HUES64 (cell line): ENCODE data around the gene KIN.
A peak's percentile ranks its signal among the peaks of the same experiment; 100 is the strongest.
"Not testable (repeated sequence)": the region's sequence is repeated elsewhere in the genome, so short reads cannot be mapped to it uniquely, and the experiment has no call there.

Source experiments
- H3K27ac ChIP-seq: 2 replicates; pipeline ENCODE4 v1.7.0; 2013; ENCODE audit warnings: low read depth, low read length, inconsistent platforms
- H3K27me3 ChIP-seq: 2 replicates; pipeline ENCODE4 v1.6.1; 2013; ENCODE audit warnings: mild to moderate bottlenecking, low read length; ENCODE audit not compliant: insufficient read depth
- H3K36me3 ChIP-seq: 2 replicates; pipeline ENCODE4 v1.6.1; 2013; ENCODE audit warnings: mild to moderate bottlenecking, low read length; ENCODE audit not compliant: insufficient read depth
- H3K4me1 ChIP-seq: 2 replicates; pipeline ENCODE4 v1.6.1; 2013; ENCODE audit warnings: mild to moderate bottlenecking, low read length, moderate library complexity; ENCODE audit not compliant: insufficient read depth
- H3K4me3 ChIP-seq: 2 replicates; pipeline ENCODE4 v1.5.1; 2013; ENCODE audit warnings: mild to moderate bottlenecking, low read length, moderate library complexity
- H3K9ac ChIP-seq: 2 replicates; pipeline ENCODE4 v1.6.1; 2013; ENCODE audit warnings: mild to moderate bottlenecking, low read depth, low read length
- H3K9me3 ChIP-seq: 2 replicates; pipeline ENCODE4 v1.6.1; 2013; ENCODE audit warnings: low read depth, low read length; ENCODE audit not compliant: insufficient read depth
- WGBS: fragments of 150-250, 120-280 bp; methylation state at CpG from one replicate; pipeline ENCODE4 v1.1.7; 2013; ENCODE audit warnings: missing lambda C conversion rate; 5-methylcytosine and 5-hydroxymethylcytosine counted together

Gene KIN

DNA sequence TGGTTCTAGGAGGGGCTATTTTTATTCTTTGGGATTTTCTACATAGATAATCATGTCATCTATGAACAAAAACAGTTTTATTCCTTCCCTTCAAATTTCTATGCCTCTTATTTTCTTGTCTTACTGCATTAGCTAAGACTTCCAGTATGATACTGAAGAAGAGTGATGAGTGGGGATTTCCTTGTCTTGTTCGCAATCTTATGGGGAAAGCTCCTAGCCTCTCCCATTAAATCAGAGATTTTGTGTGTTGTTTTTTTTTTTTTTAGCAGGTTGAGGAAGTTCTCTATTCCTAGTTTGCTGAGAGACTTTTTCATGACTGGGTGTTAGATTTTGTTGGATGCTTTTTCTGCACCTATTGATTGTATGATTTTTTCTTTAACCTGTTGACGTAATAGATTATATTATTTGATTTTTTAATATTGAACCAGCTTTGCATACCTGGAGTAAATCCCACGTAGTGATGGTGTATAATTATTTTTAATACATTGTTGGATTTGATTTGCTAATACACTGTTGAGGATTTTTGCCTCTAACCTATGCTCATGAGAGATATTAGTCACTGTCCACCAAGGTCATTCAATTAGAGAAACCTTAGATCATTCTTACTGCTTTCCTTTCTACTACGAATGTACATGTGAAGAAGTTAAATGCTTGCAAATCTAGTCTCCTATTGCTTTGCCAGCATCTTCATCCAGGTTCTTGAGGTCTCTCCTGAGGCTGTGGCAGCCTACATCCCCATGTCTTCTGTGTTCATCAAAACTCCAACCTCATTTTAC lies 6.6 kb upstream of the KIN start:
- 99% methylated on average over 4 of the region's 4 CpGs for WGBS
- Histone ChIP-seq H3K4me3 (no peak overlapping the region), H3K27ac (no peak overlapping the region), H3K36me3 (peaks cover 39% of the 10 kb centered on the region), H3K27me3 (no peaks in the 10 kb centered on the region), H3K9me3 (no peaks in the 10 kb centered on the region), H3K4me1 (peaks cover 3% of the 10 kb centered on the region; the same call in 1 of the 2 replicates), H3K9ac (no peak overlapping the region)

DNA sequence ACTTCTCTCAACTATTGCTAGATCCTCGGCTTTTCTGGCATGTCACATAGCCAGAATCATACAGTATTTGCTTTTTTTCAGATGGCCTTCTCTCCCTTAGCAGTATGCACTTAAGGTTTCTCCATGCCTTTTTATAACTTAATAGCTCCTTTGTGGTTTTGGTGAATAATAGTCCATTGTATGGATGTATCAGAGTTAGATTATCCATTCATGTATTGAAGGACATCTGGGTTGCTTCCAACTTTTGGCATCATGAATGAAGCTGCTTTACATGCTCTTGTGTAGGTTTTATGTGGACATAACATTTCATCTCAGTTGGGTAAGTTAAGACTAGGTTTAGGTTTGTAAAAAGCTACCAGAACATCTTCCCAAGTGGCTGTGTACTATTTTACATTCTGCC lies 4.7 kb upstream of the KIN start:
- H3K27ac ChIP-seq, result no peak overlapping the region

DNA sequence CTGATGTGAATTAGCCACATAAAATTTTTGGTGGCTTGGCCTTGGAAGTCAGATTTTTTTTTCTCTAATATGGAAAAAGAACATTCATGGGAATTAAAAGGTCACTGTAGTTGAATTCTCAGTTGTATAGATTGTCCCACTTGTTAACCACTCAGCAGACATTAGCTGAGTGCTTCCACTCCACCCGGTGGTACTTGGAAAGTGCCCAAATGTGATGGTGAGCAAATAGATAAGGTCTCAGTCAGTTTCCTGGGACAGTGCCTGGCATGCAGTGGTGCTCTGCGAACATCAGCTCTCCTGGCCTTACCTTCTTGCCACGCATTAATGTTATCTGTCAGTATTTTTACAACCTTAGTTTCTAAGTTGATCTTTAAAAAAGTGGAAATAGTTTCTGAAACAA lies 1.6 kb upstream of the KIN start:
- H3K4me1 ChIP-seq, result peaks cover 10% of the 10 kb centered on the region
- H3K27me3 ChIP-seq, result no peaks in the 10 kb centered on the region
- peak overlapping the region; percentile 96 for H3K4me3 ChIP-seq
- no peaks in the 10 kb centered on the region for H3K9me3 ChIP-seq
- peaks cover 10% of the 10 kb centered on the region for H3K36me3 ChIP-seq
- peak overlapping the region; percentile 89; the same call in 1 of the 2 replicates for H3K9ac ChIP-seq
- WGBS, result 74% methylated on average over 3 of the region's 3 CpGs
- H3K27ac ChIP-seq, result no peak overlapping the region

More for the DNA sequence above, 4.7 kb upstream of the KIN start:
- peaks cover 22% of the 10 kb centered on the region for H3K36me3 ChIP-seq
- H3K9ac ChIP-seq, result no peak overlapping the region
- WGBS, result 97% methylated on average over 1 of the region's 1 CpG
- H3K9me3 ChIP-seq, result no peaks in the 10 kb centered on the region
- H3K4me1 ChIP-seq, result peaks cover 3% of the 10 kb centered on the region; the same call in 1 of the 2 replicates
- H3K27me3 ChIP-seq, result no peaks in the 10 kb centered on the region
- no peak overlapping the region for H3K4me3 ChIP-seq

DNA sequence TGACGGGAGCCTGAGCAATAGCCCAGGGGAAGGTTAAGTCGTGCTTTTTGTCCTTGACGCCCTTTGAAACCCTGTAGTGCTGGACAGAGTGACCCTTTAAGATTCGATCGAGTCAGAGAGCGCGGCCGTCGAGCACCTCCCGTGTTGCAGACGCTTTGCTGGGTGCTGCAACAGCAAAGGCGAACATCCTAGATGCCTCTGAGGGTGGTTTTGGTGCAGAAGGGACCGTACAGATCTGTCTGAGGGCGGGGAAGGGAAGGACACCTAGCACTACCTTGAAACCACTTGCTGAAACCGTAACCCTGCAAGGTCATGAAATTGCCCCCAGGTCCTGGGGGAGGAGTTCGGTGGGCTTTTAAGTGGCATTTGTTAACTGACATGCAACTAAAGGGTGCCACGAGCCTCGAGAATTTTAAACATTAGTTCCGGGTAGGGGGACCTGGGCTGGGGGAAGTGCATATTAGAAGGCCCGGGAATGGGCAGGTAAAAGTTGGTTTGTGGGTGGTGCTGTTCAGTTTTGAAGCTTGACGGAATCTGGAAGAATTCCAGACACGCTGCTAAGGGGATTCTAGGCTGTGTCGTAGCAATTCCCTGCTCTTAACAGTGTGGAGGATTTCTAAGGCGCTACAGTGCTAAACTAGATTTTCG lies 970 bp upstream of the KIN start:
- H3K9ac ChIP-seq, result peak overlapping the region; percentile 89
- H3K4me1 ChIP-seq, result peaks cover 10% of the 10 kb centered on the region
- peak overlapping the region; percentile 96 for H3K4me3 ChIP-seq
- H3K9me3 ChIP-seq, result no peaks in the 10 kb centered on the region
- peak overlapping the region; percentile 53; the same call in 1 of the 2 replicates for H3K27ac ChIP-seq
- no peaks in the 10 kb centered on the region for H3K27me3 ChIP-seq
- 2% methylated on average over 24 of the region's 25 CpGs for WGBS
- H3K36me3 ChIP-seq, result peaks cover 10% of the 10 kb centered on the region

DNA sequence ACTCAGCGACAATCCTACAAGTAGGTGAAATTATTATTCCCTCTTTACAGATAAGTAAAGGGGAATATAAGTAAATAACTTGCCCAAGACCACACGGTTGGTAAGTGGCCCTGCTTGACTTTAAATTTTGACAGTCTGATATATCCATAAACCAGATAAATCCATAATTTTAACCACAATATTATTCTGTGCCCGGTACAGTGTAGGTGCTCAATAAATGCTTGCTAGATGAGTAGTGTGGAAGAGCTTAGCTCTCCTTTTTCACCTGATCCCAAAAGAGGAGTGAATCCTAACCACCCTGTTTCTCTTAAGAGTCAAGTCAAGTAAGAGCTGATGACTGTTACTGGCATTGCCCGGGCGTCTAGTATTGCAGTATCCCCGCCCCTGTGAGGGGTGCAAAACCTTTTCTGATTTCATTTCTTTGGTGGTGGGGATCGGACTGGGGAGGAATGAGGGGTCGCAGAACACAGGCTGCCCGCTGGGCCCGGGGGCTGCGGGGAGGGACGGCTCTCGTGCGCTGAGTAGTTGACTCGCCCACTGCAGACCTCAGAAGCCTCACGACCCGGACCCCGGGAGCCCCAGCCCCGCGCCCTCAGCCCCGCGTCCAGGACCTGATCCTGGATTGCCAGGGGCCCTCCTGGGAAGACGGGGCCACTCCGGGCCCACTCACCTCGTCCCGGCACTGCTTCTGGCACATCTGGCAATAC lies 490 bp downstream of the KIN start:
- H3K9ac ChIP-seq, result peak overlapping the region; percentile 92
- no peaks in the 10 kb centered on the region for H3K27me3 ChIP-seq
- no peaks in the 10 kb centered on the region for H3K9me3 ChIP-seq
- H3K4me3 ChIP-seq, result peak overlapping the region; percentile 96
- peaks cover 10% of the 10 kb centered on the region for H3K4me1 ChIP-seq
- WGBS, result 2% methylated on average over 24 of the region's 26 CpGs
- peaks cover 12% of the 10 kb centered on the region for H3K36me3 ChIP-seq
- H3K27ac ChIP-seq, result peak overlapping the region; percentile 64

DNA sequence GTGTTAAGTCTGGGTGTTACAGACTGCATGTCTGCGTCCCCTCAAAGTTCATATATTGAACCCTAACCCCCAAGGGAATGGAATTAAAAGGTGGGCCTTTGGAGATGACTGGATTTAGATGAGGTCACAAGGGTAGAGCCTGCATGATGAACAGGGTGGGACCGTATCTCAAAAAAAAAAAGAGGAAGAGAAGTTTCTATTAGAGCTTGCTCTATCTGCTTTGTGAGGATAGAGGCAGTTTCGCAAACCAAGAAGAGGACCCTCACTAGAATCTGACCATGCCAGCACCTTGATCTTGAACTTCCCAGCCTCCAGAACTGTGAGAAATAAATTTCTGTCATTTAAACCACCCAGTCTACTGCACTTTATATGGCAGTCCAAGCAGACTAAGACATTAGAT lies 1.4 kb downstream of the KIN start:
- Histone ChIP-seq H3K9me3 (no peaks in the 10 kb centered on the region), H3K4me1 (peaks cover 10% of the 10 kb centered on the region), H3K9ac (peak overlapping the region; percentile 92; the same call in 1 of the 2 replicates), H3K27me3 (no peaks in the 10 kb centered on the region), H3K27ac (no peak overlapping the region), H3K4me3 (peak overlapping the region; percentile 96), H3K36me3 (peaks cover 10% of the 10 kb centered on the region; the same call in 1 of the 2 replicates)
- 97% methylated on average over 3 of the region's 3 CpGs for WGBS

DNA sequence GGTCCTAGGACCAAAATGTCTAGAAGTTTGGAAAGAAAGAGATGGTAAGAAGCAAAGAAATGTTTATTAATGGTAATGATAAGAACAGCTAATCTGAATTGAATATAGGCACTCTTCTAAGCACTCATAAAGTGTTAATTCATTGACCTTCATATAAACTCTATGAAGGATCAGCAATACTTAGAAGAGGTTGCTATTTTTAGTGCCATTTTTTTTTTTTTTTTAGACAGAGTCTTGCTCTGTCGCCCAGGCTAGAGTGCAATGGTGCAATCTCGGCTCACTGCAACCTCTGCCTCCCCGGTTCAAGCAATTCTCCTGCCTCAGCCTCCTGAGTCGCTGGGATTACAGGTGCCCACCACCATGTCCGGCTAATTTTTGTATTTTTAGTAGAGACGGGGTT lies 5.6 kb downstream of the KIN start:
- H3K36me3 ChIP-seq, result peaks cover 51% of the 10 kb centered on the region
- H3K9me3 ChIP-seq, H3K4me1 ChIP-seq, H3K9ac ChIP-seq, H3K4me3 ChIP-seq, H3K27ac ChIP-seq, H3K27me3 ChIP-seq: not testable (repeated sequence)
- 98% methylated on average over 6 of the region's 6 CpGs for WGBS

DNA sequence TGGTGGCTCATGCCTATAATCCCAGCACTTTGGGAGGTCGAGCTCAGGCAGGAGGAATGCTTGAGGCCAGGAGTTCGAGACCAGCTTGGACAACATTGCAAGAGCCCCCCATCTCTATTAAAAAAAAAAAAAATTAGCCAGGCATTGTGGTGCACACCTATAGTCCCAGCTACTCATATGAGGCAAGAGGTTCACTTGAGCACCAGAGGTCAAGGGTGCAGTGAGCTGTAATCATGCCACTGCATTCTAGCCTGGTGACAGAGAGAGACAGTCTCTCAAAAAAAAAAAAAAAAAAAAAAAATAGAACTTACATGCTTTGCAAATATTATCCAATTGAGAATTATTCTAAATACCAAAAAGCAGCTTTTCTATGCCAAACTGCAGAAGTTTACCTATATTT lies 11.0 kb downstream of the KIN start:
- H3K9ac ChIP-seq, result no peak overlapping the region
- H3K4me1 ChIP-seq, result no peaks in the 10 kb centered on the region
- H3K27me3 ChIP-seq, result no peaks in the 10 kb centered on the region
- no peaks in the 10 kb centered on the region for H3K9me3 ChIP-seq
- H3K36me3 ChIP-seq, result peaks cover 86% of the 10 kb centered on the region
- 95% methylated on average over 2 of the region's 2 CpGs for WGBS
- H3K4me3 ChIP-seq, result no peak overlapping the region
- no peak overlapping the region for H3K27ac ChIP-seq

DNA sequence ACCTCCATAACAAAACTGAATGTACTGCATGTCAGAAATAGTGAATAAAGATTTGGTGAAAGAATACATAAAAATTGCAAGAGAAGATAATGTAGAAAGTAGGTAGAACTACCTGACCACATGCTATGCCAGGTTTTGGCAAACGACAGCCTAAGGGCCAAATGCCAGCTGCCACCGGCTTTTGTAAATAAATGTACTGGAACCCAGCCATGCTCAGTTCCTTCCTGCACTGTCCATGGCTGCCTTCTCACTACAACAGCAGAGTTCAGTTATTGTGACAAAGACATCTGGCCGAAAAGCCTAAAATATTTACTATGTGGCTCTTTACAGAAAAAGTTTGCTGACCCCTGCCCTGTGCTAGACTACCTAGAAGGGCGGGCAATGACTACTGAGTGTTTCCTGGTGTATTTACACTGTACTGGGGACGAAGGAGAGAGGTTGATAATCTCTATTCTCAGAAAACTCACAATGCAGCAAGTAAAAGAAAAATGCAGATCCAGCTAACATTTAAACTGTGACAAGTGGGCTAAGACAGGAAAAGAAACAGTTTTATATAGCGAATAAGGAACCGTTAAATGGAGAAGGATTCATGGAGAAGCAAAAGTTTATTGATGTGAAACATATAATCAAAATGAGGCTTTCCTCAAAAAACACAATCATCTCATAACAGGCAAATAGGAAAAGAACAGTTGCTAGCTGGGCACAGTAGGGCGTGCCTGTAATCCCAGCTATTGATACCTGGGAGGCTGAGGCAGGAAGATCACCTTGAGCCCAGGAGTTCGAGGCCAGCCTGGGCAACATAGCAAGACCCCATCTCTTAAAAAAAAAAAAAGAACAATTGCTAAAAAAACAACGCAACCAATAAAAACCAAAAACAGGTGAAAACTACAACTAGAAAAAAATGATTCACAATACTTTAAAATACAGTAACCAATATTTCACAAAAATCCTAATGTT lies 13.7 kb downstream of the KIN start:
- no peak overlapping the region for H3K27ac ChIP-seq
- 85% methylated on average over 10 of the region's 10 CpGs for WGBS
- H3K36me3 ChIP-seq, result peaks cover 89% of the 10 kb centered on the region

DNA sequence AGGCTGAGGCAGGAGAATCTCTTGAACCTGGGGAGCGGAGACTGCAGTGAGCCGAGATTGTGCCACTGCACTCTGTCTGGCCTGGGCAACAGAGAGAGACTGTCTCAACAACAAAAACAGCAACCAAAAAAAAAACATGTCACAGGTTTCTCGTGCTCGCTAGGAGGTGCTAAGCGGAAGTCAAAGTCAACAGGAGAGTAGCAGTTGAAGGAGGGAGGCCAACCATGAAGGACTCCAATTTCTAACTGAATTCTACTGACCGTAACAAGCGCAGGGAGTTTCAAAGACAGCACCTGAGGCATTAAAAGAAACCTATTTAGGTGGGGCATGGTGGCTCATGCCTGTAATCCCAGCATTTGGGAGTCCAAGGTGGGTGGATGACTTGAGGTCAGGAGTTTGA lies 19.4 kb downstream of the KIN start:
- Histone ChIP-seq H3K4me1 (no peaks in the 10 kb centered on the region), H3K9me3 (no peaks in the 10 kb centered on the region), H3K27ac (no peak overlapping the region), H3K9ac (no peak overlapping the region), H3K27me3 (no peaks in the 10 kb centered on the region), H3K36me3 (peaks cover 92% of the 10 kb centered on the region), H3K4me3 (no peak overlapping the region)
- 97% methylated on average over 7 of the region's 7 CpGs for WGBS

More for the DNA sequence above, 13.7 kb downstream of the KIN start:
- Histone ChIP-seq H3K9ac (no peak overlapping the region), H3K4me3 (no peak overlapping the region), H3K9me3 (no peaks in the 10 kb centered on the region), H3K27me3 (no peaks in the 10 kb centered on the region), H3K4me1 (no peaks in the 10 kb centered on the region)
